Loucy (cell line): ENCODE results near the gene ALKBH6.

Experiments used
- H2AFZ ChIP-seq: fragments of 200-600 bp; sonication (generic); 2 replicates; pipeline ENCODE4 v1.6.0; 2016; ENCODE audit warnings: antibody characterized with exemption, mild to moderate bottlenecking, low read length, moderate library complexity
- H3F3A ChIP-seq: fragments of 200-600 bp; 2 replicates; pipeline ENCODE4 v1.6.0; 2016; ENCODE audit warnings: antibody characterized with exemption, low read depth, mild to moderate bottlenecking
- H3K27me3 ChIP-seq: fragments of 200-600 bp; sonication (generic); 2 replicates; pipeline ENCODE4 v1.6.1; 2014; ENCODE audit warnings: low read length, mild to moderate bottlenecking; ENCODE audit not compliant: insufficient read depth, poor library complexity, severe bottlenecking
- H3K36me3 ChIP-seq: fragments of 200-600 bp; sonication (generic); 2 replicates; pipeline ENCODE4 v1.6.1; 2016; ENCODE audit warnings: low read length; ENCODE audit not compliant: insufficient read depth
- H3K4me1 ChIP-seq: fragments of 200-600 bp; sonication (generic); 2 replicates; pipeline ENCODE4 v1.5.1; 2014; ENCODE audit warnings: low read length, mild to moderate bottlenecking; ENCODE audit not compliant: insufficient read depth, poor library complexity, severe bottlenecking
- H3K4me2 ChIP-seq: fragments of 200-600 bp; sonication (generic); 2 replicates; pipeline ENCODE4 v1.6.0; 2014; ENCODE audit warnings: antibody characterized with exemption, low read length, low read depth, mild to moderate bottlenecking; ENCODE audit not compliant: poor library complexity, severe bottlenecking
- H3K4me3 ChIP-seq: fragments of 200-600 bp; sonication (generic); 2 replicates; pipeline ENCODE4 v1.5.1; 2014; ENCODE audit warnings: low read length, mild to moderate bottlenecking, mixed read lengths; ENCODE audit not compliant: poor library complexity, severe bottlenecking
- H3K79me2 ChIP-seq: fragments of 200-600 bp; sonication (generic); 2 replicates; pipeline ENCODE4 v1.6.1; 2014; ENCODE audit warnings: low read length; ENCODE audit not compliant: insufficient read depth
- H3K9ac ChIP-seq: fragments of 200-600 bp; sonication (generic); 2 replicates; pipeline ENCODE4 v1.6.0; 2014; ENCODE audit warnings: mild to moderate bottlenecking, low read depth, low read length, moderate library complexity; ENCODE audit not compliant: poor library complexity, severe bottlenecking
- H3K9me2 ChIP-seq: fragments of 200-600 bp; sonication (generic); replicated peaks from 2 replicates; pipeline ENCODE4 v1.6.1; 2016; ENCODE audit warnings: low read depth, low read length, mixed read lengths
- H3K9me3 ChIP-seq: fragments of 200-600 bp; sonication (generic); 2 replicates; pipeline ENCODE4 v1.6.1; 2014; ENCODE audit warnings: mild to moderate bottlenecking, antibody characterized with exemption, low read length, low read depth; ENCODE audit not compliant: insufficient read depth
- H4K20me1 ChIP-seq: fragments of 200-600 bp; sonication (generic); 2 replicates; pipeline ENCODE4 v1.6.0; 2014; ENCODE audit warnings: antibody characterized with exemption, low read length, mild to moderate bottlenecking; ENCODE audit not compliant: insufficient read depth, poor library complexity, severe bottlenecking
- EZH2phosphoT487 ChIP-seq: fragments of 200-600 bp; IDR thresholded peaks from 2 replicates; pipeline ENCODE4 v1.6.1; 2018; ENCODE audit warnings: antibody characterized with exemption, mild to moderate bottlenecking, moderate library complexity, borderline replicate concordance
- TF ChIP-seq, protein P1 (sequence below): fragments of 200-600 bp; sonication (generic); conservative IDR thresholded peaks from 2 replicates; pipeline ENCODE4 v1.5.1; 2014; ENCODE audit warnings: mild to moderate bottlenecking, antibody characterized with exemption, low read length

The ALKBH6 gene

DNA sequence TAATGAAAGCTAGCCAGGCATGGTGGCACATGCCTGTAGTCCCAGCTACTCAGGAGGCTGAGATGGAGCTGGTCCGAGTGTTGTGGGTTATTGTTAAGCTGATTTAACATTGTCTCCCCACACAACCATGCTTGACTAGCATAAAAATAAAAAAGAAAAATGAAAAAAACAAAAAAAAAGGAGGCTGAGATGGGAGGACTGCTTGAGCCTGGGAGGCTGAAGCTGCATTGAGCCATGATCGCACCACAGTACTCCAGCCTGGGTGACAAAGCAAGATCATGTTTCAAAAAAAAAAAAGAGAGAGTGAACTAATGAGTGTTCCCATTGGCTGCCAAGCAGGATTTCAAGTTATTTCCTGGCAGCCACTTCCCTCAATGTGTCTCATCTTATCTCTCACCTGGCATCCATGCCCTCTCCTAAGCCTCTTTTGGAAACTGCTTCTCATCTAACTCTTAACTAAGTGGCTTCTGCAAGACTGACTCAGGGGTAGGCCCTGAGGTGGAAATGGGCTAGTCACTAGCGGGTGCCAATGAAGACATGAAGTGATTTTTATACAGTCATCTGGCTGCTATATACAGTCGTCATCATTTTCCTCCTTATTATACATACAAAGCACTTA is 35.2 kb upstream of the ALKBH6 start:
- Histone ChIP-seq H3K4me3 (no peak overlapping the region), H3K36me3 (no peaks in the 10 kb centered on the region)
- TF ChIP-seq, protein P1, sequence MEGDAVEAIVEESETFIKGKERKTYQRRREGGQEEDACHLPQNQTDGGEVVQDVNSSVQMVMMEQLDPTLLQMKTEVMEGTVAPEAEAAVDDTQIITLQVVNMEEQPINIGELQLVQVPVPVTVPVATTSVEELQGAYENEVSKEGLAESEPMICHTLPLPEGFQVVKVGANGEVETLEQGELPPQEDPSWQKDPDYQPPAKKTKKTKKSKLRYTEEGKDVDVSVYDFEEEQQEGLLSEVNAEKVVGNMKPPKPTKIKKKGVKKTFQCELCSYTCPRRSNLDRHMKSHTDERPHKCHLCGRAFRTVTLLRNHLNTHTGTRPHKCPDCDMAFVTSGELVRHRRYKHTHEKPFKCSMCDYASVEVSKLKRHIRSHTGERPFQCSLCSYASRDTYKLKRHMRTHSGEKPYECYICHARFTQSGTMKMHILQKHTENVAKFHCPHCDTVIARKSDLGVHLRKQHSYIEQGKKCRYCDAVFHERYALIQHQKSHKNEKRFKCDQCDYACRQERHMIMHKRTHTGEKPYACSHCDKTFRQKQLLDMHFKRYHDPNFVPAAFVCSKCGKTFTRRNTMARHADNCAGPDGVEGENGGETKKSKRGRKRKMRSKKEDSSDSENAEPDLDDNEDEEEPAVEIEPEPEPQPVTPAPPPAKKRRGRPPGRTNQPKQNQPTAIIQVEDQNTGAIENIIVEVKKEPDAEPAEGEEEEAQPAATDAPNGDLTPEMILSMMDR, result no peak
- no peak for TF ChIP-seq EZH2phosphoT487

DNA sequence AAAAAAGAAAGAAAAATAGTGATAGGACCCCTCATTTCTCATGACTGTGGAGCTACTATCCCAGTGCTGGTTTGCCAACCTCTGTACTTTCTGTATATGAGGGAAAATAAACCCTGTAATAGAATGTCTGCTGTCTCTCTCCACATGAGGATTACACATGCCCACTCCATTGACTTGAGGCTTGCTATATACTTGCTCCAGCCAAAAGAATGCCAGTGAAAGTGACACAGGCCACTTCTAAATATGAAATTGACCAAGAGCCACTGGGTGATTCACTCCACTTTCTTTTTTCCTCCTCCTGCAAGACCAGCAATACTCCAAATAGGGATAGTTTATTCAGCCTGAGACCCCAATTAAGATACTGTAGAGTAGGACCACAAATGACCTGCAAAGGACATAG is 33.8 kb upstream of the ALKBH6 start:
- Histone ChIP-seq H3K9me2 (no peaks in the 10 kb centered on the region), H3K9me3 (no peaks in the 10 kb centered on the region), H2AFZ (no peak overlapping the region), H3K4me3 (no peak overlapping the region), H3K9ac (no peak overlapping the region), H3K4me2 (no peak overlapping the region), H3K27me3 (no peaks in the 10 kb centered on the region), H3K36me3 (no peaks in the 10 kb centered on the region), H3K79me2 (peaks cover 7% of the 10 kb centered on the region; the same call in 1 of the 2 replicates), H3F3A (no peaks in the 10 kb centered on the region), H3K4me1 (peaks cover 6% of the 10 kb centered on the region), H4K20me1 (no peaks in the 10 kb centered on the region)
- TF ChIP-seq, protein P1, result no peak
- TF ChIP-seq EZH2phosphoT487, result no peak

More for the DNA sequence above, 35.2 kb upstream of the ALKBH6 start:
- H3K9me2 ChIP-seq, result no peaks in the 10 kb centered on the region
- H3K4me1 ChIP-seq, result peaks cover 12% of the 10 kb centered on the region
- no peaks in the 10 kb centered on the region for H4K20me1 ChIP-seq
- no peaks in the 10 kb centered on the region; the same call in 1 of the 2 replicates for H3F3A ChIP-seq
- H3K9ac ChIP-seq, result no peak overlapping the region
- no peaks in the 10 kb centered on the region for H3K9me3 ChIP-seq
- no peaks in the 10 kb centered on the region for H3K27me3 ChIP-seq
- peaks cover 8% of the 10 kb centered on the region; the same call in 1 of the 2 replicates for H3K79me2 ChIP-seq
- no peak overlapping the region for H2AFZ ChIP-seq
- H3K4me2 ChIP-seq, result no peak overlapping the region

DNA sequence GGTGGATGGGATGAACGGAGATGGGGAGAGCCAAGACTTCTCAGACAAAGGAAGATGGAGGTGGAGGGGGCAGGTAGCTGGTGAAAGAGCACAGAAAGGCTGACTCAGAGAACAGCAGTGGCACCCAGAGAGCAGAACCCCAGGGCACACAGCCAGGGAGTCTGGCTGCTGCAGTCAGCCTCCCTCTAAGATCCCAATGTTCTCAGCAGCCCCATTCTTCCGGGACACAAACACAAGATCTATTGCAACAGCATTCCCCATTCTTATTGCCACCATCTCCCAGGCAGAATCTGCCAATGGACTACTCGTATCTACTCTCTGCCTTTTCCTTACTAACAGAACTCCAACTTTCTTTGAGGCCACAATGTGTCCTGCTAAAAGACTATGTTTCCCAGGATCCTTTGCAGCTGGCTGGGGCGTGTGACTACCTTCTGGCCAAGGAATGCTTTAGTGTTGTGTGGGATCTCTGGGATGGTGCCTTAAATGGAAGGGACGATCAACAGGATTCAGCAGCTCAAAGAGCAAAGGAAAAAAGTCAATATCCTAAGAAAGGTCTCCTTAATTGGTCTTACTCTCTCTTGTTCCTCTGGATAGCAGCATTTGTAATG is 32.5 kb upstream of the ALKBH6 start:
- H3K4me2 ChIP-seq, result no peak overlapping the region
- no peaks in the 10 kb centered on the region for H3F3A ChIP-seq
- H3K9me3 ChIP-seq, result no peaks in the 10 kb centered on the region
- no peaks in the 10 kb centered on the region for H3K27me3 ChIP-seq
- H3K79me2 ChIP-seq, result no peaks in the 10 kb centered on the region
- no peak overlapping the region for H2AFZ ChIP-seq
- no peak overlapping the region for H3K4me3 ChIP-seq
- no peak overlapping the region for H3K9ac ChIP-seq
- TF ChIP-seq, protein P1, result no peak
- TF ChIP-seq EZH2phosphoT487, result no peak
- no peaks in the 10 kb centered on the region for H3K36me3 ChIP-seq
- H3K9me2 ChIP-seq, result no peaks in the 10 kb centered on the region
- H3K4me1 ChIP-seq, result peaks cover 5% of the 10 kb centered on the region
- H4K20me1 ChIP-seq, result no peaks in the 10 kb centered on the region
